NCI-H748 treated with DMSO at 0.1 percent for 48 hours (cell line): ENCODE data around the gene MRPS26.
"Not testable (repeated sequence)": the region's sequence is repeated elsewhere in the genome, so short reads cannot be mapped to it uniquely, and the experiment has no call there.

Source experiments
- DNase-seq: peaks from one replicate; lab custom pipeline; 2025; lab: John Stamatoyannopoulos, UW

MRPS26 gene

GRCh38 chr20:3042625-3043024 lies 3.2 kb upstream of the MRPS26 start:
- no peak for DNase-seq

DNA sequence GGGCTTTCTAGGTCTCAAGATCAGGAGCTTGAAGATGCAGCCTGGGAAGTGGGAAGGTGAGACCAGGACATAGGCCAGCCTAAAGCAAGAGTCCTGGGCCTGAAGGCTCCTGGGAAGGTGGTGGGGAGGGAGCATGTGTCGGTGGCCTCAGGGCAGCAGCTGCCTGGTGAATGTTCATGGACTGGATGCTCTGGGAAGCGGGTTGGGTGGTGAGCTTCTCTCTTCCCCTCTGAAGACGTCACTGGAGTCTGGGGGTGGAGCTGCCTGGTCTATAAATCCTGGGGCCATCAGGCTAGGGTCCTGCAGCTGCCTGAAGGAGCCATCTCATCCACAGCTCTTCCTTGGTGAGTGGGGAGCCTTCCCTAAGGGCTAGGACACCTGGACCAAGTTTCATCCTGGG lies 2.5 kb upstream of the MRPS26 start, which contains the start of gene GNRH2:
Gene GNRH2 (plus strand): TSS at position 301 of the 400 bp plus-strand sequence. CDS start 793 bp downstream, outside the sequence.
- no peak for DNase-seq

GRCh38 chr20:3044336-3044965 lies 1.4 kb upstream of the MRPS26 start:
- DNase-seq: no peak

GRCh38 chr20:3045042-3045815 lies 623 bp upstream of the MRPS26 start:
- no peak for DNase-seq

GRCh38 chr20:3046677-3047462 lies 1.0 kb downstream of the MRPS26 start:
- DNase-seq: peak; percentile 81

DNA sequence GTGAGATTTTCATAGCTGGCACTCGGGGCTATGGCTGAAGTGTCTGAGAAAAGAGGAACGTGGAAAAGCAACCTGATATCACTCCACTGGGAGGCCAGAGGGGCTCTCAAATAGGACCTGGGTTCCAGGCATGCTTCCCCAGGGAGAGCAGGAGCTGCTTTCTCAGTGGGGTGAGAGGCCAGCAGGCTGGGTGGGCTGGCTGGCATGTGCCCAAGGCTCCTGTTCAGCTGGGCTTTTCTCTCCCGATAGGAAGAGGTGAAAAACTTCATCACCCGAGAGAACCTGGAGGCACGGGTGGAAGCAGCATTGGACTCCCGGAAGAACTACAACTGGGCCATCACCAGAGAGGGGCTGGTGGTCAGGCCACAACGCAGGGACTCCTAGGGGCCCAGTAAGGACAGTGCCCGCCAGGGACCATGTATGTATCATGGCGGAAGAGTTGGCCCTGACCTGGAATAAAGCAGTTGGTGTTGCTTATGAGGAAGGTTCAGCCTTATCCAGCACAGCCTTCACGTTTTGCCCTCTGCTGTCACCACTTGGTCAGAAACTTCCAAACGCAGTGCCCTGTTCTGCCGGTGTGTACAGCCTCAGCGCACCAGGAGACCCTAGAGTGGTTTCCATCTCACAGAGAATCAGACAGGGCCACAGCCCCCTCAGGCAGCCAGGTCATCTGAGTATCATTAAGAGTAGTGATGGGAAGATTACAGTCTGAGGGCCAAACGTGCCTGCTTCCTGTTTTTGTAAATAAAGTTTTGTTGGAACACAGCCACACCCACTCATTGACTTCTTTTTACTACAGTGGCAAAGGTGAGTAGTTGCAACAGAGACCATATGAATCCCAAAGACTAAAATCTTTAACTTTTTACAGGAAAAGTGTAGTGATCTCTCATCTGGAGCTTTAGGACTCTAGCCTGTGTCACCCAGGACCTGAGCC lies 1.9 kb downstream of the MRPS26 start:
- DNase-seq: no peak

- DNase-seq: no peak
Observed at GRCh38 chr20:3051385-3052019, 5.7 kb downstream of the MRPS26 start.

- no peak for DNase-seq
Observed at GRCh38 chr20:3059489-3059888, 13.6 kb downstream of the MRPS26 start.

DNA sequence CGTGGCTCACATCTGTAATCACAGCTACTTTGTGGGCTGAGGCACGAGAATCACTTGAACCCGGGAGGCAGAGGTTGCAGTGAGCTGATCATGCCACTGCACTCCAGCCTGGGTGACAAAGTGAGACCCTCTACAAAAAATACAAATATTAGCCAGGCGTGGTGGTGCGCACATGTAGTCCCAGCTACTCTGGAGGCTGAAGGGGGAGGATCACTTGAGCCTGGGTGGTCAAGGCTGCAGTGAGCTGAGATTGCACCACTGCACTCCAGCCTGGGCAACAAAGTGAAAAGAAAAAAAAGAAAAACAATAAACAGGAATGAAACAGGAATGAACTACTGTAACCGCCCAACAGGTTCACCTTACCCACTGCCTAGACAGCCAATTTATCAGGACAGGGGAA lies 18.3 kb downstream of the MRPS26 start:
- not testable (repeated sequence) for DNase-seq

GRCh38 chr20:3067139-3068014 lies 21.5 kb downstream of the MRPS26 start:
- DNase-seq: no peak

DNA sequence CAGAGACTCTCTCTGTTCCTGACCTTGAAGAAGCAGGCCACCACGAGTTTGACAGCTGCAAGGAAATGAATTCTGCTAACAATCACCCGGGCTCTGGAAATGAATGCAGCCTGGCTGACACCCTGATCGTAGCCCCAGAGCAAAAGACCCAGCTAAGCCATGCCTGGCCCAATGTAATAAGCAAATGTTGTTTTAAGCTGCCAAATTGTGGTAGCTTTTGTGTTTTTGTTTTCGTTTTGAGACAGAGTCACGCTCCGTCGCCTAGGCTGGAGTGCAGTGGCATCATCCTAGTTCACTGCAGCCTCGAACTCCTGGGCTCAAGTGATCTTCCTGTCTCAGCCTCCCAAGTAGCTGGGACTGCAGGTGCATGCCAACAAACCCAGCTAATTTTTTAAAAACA lies 22.2 kb downstream of the MRPS26 start:
- no peak for DNase-seq

- no peak for DNase-seq
Observed at GRCh38 chr20:3068986-3069900, 23.4 kb downstream of the MRPS26 start.

DNA sequence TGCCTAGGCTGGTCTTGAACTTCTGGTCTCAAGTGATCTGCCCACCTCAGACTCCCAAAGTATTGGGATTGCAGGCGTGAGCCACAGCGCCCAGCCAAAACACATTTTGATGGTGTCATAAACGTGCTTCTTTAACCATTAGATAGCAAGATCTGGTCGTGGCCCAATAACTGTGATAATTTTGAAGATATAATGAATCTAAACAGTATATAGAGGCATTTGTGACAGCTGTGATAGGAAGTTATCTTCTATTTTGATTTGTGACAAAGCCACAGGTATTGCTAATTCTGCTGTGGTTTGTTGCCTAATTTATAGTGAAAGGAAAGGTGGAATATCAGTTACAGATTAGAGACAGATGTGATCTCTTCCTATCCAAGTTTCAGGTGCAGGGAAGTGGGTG lies 24.9 kb downstream of the MRPS26 start:
- no peak for DNase-seq

- no peak for DNase-seq
Observed at GRCh38 chr20:3071266-3071609, 25.4 kb downstream of the MRPS26 start.

DNA sequence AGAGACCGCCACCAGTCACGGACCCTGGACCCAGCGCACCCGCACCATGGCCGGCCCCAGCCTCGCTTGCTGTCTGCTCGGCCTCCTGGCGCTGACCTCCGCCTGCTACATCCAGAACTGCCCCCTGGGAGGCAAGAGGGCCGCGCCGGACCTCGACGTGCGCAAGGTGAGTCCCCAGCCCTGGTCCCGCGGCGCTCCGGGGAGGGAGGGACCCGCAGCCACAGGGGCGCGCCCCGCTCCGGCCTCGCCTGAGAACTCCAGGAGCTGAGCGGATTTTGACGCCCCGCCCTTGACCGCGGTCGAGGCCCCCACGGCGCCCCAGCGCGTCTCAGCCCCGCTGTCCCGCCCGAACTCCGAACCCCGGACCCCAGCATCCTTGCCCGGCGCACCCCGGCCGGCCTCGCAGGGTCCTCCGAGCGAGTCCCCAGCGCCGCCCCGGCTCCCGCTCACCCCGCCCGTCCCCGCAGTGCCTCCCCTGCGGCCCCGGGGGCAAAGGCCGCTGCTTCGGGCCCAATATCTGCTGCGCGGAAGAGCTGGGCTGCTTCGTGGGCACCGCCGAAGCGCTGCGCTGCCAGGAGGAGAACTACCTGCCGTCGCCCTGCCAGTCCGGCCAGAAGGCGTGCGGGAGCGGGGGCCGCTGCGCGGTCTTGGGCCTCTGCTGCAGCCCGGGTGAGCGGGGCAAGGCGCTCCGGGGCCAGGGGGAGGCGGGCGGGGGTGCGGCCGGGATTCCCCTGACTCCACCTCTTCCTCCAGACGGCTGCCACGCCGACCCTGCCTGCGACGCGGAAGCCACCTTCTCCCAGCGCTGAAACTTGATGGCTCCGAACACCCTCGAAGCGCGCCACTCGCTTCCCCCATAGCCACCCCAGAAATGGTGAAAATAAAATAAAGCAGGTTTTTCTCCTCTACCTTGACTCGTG lies 26.0 kb downstream of the MRPS26 start, which contains the start of gene OXT:
Gene OXT (plus strand): TSS at position 11 of the 920 bp plus-strand sequence. CDS start 36 bp downstream, at position 47.
- no peak for DNase-seq

- no peak for DNase-seq
Observed at GRCh38 chr20:3072530-3073250, 26.8 kb downstream of the MRPS26 start.

DNA sequence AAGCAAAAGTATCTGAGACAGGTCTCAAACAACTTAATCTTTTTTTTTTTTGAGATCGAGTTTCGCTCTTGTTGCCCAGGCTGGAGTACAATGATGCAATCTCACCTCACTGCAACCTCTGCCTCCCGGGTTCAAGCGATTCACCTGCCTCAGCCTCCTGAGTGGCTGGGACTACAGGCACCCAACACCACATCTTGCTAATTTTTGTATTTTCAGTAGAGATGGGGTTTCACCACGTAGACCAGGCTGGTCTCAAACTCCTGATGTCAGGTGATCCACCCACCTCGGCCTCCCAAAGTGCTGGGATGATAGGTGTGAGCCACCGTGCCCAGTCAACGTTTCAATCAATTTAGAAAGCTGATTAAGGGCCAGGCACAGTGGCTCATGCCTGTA lies 27.4 kb downstream of the MRPS26 start:
- not testable (repeated sequence) for DNase-seq
